GM19397 (cell line): ENCODE data around the gene SLC25A41.
"Not testable (repeated sequence)": the region's sequence is repeated elsewhere in the genome, so short reads cannot be mapped to it uniquely, and the experiment has no call there.

Experiments
- ATAC-seq: cut with Tn5 transposase; IDR thresholded peaks from one replicate; pipeline ENCODE4 v1.9.1; 2021; ENCODE audit warnings: mild to moderate bottlenecking, moderate library complexity; ENCODE audit not compliant: unreplicated experiment

Gene SLC25A41

DNA sequence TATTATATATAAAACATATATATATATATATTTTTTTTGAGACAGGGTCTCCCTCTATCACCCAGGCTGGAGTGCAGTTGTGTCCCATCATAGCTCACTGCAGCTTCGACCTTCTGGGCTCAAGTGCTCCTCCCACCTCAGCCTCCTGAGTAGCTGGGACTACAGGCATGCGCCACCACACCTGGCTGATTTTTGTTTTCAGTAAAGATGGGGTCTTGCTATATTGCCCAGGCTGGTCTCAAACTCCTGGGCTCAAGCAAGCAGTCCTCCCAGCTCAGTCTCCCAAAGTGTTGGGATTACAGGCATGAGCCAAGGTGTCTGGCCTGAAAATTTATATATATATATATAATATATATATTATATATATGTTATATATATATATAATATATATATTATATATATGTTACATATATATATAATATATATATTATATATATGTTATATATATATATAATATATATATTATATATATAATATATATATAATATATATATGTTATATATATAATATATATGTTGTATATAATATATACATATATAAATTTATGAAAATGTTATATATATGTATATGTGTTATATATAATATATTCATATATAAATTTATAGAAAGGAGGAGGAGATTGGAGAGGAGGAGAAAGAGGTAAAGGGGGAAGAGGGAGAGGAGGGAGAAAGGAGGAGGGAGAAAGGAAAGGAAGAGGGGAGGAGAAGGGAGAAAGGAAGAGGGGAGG is 4.7 kb downstream of the SLC25A41 start:
- ATAC-seq = not testable (repeated sequence)

DNA sequence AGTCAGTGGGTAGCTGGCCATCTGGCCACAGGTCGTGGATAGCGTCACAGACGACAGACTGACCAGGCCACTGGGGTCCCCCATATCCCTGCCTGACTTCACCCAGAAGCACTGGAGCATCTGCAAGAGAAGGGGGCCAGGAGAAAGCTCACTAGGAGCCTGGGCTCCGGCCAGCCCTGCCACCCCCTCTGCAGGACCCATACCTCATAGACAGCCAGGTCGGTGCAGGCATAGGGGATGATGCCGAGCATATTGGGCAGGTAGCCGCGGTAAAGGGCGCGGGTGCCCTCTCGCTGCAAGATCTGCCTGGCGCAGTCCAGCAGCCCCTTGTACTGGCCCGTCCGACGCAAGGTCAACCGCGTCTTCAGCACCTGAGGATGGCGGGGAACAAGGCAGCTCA is 6.4 kb downstream of the SLC25A41 start:
- ATAC-seq = no peak

DNA sequence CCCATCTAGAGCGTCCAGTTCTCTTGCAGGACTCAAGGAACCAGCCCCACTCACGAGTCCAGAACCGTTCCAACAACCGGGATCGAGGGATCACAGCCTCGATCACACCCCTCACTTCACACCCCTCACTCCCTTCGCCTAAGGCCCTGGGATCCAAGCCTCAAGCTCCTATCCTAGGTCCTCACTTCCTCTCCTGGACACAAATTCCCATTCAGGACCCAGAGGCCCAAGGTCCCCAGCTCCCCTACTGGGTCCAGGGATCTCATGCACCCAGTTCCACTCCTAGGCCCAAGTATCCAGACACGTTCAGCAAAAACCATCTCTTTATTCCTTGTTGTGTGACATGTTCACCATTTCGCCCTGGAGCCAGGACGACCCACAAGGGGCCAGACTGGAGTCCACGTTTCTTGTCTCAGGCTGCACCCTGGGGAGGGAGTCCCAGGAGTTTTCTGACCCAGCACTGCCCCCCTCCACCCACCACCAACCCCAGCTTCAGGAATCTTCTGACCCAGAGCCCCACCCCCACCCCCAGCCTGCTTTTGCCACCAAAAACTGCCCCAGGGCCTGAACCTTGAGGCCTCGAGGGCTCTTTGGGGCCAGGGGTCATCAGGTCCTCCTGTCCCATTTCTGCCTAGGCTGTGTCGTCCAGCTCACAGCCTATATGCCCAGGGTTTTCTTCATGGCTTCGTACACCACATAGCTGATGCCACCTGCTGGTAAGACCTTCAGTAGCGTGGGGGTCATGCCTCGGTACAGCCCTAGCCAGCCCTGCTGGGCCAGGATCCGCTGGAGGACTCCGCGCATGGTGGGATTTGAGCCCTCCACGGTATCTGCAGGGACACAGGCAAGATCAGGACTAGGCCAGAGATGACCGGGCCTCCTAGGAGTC is 7.6 kb downstream of the SLC25A41 start:
- ATAC-seq = no peak

DNA sequence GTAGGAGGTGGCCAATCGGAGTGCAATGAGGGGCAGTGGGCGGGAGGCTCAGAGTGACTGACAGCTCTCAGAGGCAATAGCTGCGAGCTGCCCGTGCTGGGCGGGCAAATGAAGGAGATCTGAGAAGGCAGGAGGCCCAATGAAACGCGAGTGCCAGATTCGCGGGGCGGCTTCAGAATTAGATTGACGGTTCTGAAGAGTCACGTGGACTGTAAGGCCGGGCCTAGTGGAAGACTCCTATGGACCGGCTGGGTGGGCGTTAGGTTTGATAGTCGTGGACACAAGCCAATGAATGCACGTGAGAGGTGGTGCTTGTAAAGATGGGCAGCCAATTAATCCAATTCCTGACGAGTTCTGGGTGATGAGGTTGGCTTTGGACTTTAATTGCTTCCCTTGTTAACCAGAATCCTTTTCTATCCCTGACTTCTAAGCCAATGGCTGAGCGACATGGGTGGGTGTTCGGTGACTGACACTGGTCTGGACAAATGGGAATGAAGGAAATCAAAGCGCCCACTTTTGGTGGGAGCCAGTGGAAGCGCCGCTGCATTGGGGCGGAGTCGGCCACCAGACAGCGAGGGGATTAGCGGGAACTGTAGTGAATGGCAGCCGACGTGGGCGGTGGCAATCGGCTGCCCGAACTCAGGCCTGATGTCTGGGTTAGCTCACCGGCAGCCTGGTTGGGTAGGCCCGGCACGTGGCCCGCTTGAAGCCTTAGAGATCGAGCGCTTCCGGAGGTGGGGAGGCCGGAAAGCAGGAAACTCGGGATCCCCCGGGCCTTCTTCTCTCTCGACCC is 8.4 kb downstream of the SLC25A41 start:
- ATAC-seq = peak; percentile 81

DNA sequence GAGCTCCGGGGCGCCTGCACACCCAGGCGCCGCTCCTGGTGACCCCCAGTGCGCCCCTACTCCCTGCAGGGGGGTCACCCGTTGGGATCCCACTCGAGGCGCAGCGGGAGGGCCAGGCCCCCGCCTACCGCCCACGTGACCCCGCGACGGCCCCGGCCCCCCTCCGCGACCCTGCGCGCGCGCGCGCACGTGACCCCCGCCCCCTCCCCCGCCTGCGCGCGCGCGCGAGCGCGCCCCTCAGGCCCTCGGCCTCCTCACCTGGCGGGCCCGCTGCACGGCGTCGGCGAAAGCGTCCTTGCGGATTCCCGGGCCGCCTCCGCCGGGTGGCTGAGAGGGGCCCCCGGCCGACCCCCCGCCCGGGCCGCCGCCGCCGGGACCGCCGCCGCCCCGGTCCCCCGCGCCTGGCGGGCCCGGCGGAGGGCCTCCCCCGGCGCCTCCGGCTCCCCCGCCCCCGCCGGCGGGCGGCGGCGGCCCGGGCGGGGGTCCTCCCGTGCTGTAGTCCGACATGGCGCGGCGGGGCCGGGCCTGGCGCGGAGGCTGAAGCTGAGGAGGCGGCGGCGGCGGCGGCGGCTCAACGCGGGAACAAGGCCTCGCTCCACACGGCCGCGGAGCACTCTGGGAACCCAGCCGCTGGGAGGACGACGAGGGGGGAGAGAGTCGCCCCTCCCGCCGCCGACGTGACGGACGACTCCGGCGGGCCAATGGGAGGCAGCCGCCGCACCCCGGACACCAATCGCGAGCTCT is 9.2 kb downstream of the SLC25A41 start, which contains the start of gene KHSRP:
Gene KHSRP (minus strand): TSS at position 617 of the 744 bp plus-strand sequence. CDS start 110 bp downstream, at position 507.
- ATAC-seq = peak; percentile 0

DNA sequence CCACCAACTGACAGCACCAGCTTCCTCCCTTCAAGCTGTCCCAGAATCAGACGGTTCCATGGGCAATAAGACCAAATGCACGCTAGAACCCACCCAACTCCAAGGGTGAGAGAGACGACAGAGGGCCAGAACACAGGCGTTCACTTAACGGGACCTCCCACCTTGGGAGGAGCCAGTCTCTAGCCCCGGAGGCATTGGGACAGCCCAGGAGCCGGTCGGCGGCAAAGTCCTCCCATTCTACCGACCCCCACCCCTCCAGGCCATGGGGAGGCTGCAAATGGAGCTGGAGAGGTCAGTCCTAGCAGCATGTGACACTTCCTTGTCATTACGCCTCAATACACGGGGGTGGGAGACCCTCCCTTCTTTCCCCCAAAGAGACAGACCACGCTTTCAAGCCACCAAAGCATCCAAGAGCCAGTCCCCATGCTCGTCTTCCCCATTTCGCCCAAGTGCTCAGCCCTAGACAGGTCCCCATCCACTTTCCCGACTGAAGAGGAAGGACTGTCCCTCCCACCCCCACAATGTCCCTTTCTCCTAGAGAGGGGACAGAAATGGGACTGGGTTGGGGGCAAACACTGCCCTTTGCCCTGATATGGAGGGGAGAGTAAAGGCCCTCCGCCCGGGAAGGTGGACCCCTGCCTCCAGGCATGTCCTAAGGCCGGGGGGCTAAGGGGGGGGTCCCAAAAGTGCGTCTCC is 9.9 kb downstream of the SLC25A41 start:
- ATAC-seq = no peak

DNA sequence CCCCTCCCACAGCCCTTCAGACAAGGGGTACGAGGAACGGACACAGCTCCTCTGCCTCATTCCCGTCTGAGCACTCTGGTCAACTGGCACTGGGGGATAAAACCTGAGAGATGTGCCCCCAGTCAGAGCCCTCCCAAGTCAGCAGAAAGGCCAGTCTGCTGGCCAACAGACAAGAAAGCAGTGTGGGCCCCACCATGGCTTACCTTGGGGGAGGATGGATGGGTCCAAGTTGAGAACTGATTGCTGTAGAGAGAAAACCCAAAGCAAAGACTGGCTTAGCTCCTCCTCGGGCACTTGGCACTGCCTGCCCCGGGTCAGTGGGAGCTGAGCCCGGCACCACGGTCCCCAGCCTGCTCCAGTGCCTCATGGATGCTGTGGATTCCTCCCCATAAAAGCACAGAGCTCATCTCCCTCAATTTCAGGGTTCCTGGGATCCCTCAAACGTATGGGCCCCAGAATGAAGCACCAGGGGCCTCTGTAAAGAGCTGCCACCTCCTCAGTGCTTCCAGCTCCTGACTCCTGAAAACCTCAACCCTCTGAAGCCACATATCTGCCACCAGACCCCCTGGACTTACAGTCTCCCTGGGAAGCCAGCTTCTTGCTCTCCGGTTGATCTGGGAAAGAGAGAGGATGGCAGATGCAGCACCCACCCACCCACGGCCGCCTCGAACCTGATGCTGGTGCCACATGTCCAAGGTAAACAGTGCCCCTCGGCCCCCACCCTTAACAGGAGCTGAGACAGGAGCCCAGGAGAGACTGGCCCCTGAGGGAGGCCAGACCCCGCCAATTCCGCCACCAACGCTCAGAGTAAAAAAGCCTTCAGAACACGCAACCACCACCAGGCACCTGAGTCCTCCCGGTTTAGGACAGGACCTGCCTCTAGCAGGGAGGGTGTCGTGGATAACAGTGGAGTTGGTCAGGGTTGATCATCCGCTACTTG is 12.2 kb downstream of the SLC25A41 start:
- ATAC-seq = no peak

DNA sequence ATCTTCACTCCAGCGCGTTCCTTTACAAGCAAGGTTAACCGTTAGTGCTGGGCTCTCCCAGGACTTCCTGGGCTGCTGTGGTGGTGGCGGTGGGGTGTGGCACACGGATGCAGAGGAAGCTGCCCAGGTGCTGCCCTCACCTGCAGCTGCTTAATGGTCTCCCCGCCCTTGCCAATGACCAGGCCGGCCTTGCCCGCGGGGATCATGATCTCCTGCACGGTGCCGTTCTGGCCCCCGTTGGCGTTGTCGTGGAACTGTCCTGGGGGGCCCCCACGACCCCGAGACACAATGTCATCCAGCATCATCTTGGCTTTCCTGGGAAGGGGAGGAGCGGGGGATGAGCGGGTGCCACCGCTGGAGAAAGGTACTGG is 15.0 kb downstream of the SLC25A41 start:
- no peak for ATAC-seq

DNA sequence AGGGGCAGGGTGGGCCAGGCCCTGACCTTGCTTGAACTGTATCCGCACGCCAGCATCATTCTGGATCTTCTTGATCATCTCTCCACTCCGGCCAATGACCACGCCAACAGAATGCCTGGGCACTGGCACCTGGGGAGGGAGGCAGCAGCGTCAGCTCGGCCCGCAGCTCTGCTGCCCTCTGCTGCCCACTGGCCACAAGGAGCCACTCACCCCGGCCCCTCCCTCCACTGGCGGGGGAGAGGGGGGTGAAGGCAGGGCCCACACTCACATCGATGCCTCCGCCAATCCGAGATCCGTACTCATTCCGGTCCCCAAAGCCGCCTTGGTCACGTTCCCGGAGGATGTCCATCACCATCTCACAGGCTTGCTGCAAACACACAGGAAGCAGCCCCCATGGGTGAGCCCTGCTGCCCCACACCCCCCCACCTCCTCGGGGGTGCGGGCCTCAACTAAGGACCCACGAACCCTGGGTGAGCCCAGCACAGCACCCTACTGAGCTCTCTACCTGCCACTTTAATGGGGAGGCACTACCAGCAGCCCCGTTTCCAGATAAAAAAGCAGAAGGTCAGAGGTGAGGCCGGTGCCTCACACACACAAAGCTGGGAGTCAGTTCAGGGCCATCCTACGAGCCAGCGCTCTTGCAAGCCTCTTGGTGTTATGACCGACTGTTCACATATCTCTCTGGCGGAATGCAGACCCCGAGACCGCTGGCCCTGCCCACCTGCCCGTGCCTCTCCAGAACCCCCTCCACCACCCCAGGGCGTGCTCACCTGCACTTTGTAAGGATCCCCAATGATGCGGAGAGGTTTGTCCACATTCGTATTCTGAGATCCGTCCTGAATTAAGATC is 15.6 kb downstream of the SLC25A41 start:
- ATAC-seq = no peak

DNA sequence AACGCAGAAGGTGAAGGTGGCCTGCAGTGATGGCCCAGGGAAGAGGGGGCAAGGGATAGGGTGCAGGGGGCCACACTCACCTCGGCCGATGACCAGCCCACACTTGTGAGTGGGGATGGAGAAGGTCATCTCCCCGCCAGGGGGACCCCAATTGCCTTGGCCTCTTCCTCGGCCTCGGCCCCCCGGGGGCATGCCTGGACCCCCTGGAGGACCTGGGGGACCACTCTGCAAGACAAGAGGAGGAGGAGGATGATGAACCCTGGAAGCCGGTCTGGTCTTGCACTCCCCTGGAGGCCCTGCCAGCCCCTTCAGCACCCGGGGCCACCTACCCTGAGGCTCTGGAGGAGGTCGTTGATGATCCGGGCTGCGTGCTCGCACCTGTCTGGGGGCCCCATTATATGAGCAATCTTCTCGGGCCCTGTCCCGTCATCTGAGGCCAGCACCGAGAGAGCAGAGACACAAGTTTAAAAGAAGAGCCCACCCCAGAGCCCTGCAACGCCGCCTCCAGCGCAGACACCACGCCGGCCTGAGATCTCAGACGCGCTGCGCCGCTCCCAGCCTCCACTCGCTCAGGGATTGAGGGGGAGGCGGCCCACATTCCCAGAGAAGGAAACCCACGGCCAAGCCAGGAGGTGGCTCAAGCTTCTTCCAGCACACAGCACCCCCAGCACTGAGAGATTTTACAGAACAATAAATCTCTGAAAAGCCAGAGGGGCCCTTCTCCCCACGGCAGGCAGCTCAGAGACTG is 16.7 kb downstream of the SLC25A41 start:
- ATAC-seq = no peak

DNA sequence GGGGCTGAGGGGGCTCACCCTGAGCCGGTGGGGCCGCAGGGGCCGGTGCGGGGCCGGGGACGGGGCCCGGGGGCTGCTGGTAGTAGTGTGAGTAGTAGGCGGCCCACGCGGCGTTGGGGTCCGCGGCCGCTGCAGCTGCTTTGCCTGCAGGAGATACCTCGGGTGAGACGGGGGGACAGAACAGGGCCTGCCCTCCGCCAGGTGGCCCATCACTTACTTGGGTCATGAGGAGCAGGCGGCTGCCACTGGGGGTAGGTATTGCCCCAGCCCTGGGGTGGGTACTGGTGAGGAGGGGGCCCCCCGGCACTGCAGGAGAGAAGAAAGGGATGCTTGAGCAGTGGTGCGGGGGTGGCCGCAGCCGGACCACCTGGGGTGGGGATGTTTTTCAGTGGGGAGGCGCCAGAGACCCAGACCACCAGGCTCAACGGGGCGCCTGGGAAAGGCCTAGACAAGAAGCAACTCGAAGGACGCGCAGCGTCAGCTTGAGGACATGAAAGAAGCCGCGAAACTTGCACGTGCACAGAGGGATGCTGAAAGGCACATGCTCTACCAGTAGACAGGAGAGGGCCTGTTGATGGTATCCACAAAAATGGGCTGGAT is 17.9 kb downstream of the SLC25A41 start:
- ATAC-seq = no peak

DNA sequence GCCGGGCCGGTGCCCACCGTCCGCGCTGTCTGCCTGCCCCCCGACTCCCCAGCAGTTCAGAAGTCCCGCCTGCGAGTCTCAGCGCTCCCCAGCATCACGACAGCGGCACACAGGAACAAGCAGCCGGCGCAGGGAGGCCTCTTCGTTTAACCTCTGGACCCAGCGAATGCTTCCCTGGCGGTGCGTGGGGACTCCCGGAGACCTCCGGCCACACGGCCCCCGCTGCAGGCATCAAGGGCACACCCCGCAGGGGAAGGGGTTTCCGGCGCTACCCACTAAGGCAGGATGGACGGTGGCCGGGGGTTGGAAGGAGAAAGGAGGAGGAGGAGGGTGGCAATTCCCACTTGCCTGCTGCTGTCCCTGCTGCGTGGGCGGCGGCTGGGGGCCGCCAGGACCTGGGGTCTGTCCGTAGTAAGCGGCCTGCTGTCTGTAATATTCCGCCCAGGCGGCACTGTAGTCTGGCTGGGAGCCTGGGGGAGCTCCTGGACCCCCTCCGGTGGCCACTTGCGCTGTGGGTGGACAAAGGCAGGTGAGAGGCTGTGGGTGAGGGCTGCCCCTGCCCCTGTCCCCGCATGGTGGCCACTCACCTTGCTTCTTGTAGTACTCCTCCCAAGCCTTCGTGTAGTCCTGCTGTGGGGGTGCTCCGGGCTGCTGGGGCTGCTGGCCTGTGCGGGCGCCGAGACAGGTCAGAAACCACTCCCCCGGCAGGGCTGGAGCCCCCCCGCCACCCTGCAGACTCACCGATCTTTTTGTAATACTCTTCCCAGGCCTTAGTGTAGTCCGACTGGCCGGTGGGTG is 18.6 kb downstream of the SLC25A41 start:
- ATAC-seq = no peak

DNA sequence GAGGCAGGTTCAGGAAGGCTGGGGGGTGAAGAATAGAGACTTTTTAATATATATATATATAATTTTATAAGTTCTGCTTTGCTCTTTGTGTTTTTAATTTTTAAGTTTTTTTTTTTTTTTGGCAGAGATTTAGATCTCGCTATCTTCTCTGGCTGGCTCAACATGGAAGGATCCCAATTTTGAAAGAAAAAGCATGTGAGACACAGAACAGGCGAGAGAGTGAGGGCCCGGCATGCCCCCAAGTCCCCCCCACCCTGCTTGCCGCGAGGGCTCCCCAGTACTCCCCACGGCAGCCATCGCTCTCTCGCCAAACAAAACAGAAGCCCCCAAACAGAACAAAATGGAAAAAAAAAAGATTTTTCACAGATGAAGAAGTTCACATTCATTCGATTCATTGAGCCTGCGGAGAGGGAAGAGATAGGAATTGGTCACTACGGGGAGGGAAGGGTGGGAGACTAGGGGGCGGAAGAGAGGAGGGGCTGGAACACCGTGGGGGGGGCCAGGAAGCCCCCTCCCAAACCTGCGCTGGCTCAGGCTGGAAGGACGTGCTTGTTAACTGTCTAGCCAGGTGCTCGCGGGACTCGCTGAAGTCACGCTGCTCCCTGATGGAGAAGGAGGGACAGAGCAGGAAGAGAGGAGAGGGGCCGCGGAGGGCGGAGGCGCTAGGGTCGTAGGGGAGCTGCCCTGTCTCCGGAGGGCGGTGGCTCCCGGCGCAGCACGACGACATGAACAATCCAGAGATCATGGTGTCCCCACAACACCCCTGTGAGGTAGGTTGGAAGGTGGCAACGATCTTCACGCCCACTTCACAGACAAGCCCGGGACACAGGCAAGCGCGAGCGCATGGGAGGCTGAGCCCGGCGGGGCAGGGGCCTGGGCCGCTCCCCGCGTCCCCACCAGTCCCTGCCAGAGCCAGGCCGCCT is 19.6 kb downstream of the SLC25A41 start:
- ATAC-seq = no peak

DNA sequence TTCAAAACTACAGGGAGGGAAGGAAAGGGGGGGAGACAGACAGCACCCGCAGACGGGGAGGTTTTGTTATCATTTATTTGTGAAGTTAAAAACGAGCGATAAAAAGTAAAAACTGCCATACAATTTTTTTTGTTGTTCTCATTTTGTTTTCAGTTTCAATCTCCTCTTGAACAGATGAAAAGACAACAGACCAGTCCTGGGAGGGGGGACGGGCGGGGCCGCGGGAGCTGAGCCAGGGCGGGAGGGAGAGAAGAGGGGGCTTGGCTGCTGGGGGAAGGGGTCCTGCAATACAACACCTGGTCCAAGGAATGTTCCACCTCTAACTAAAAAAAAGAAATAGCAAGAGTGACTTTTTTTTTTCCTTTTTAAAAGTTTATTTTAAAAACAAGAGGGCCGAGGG is 20.3 kb downstream of the SLC25A41 start:
- no peak for ATAC-seq
